ENCODE measurements around the gene CAMK2B. TPM values are rescaled to one million over a fixed set of nuclear protein-coding genes. Genes with fewer than 3 reads are reported as not detected.
"Not testable (repeated sequence)": the region's sequence is repeated elsewhere in the genome, so short reads cannot be mapped to it uniquely, and the experiment has no call there.

CAMK2B gene
- total and polyA plus RNA-seq, 2 experiments from 2014 or later: not detected

DNA sequence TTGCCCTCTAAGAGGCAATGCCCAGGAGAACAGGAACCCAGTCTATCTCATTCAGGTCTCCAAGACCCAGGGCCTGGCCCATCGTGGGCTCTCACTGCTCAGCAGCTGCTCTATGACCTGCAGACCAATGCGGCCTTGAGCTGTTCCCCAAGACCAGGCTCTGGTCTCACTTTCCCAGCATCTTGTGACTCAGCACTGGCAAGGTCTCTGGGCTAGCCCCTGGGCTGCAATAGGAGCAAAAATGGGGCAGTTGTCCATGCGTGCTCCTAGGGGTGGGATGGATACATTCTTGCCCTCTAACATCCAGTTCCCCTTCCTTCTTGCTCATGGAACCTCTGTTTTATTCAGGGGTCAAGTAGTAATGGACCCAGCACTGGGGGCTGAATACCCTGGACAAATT, 149.7 kb downstream of the CAMK2B start:
- Histone ChIP-seq H3K27ac (ENCODE audit: low read depth) (no peak overlapping the region), H3K4me3 (no peak overlapping the region), H2AFZ (no peak overlapping the region), H3K9me2 (ENCODE audit: insufficient read depth) (no peaks in the 10 kb centered on the region), H3K79me2 (replicated peaks; ENCODE audit: insufficient read depth) (no peaks in the 10 kb centered on the region), H3F3A (replicated peaks; ENCODE audit: low read depth) (no peaks in the 10 kb centered on the region), H3K36me3 (ENCODE audit: insufficient read depth) (no peaks in the 10 kb centered on the region), H4K20me1 (replicated peaks; ENCODE audit: insufficient read depth) (no peaks in the 10 kb centered on the region), H3K27me3 (ENCODE audit: insufficient read depth) (no peaks in the 10 kb centered on the region), H3K4me2 (no peak overlapping the region), H3K4me1 (ENCODE audit: insufficient read depth) (no peaks in the 10 kb centered on the region)
- ATAC-seq (no peak), DNase-seq (ENCODE audit: low spot score) (no peak)
- H3K9me3 Mint-ChIP-seq: no peaks in the 10 kb centered on the region
- TF ChIP-seq CREB1 (CRISPR knock-in tag; IDR thresholded peaks at IDR 0.05; ENCODE audit: low read depth) (no peak), POLR2AphosphoS5 (IDR thresholded peaks at IDR 0.05; ENCODE audit: low read depth) (no peak), NANOG (IDR thresholded peaks at IDR 0.05; ENCODE audit: borderline replicate concordance) (no peak), ZNF114 (CRISPR knock-in tag; IDR thresholded peaks at IDR 0.05) (no peak), CTCF (conservative IDR thresholded peaks at IDR 0.05; ENCODE audit: low read depth in 2 of 2) (no peak), STAT1 (IDR thresholded peaks at IDR 0.05; ENCODE audit: unreplicated experiment) (no peak), EZH2phosphoT487 (IDR thresholded peaks at IDR 0.05; ENCODE audit: unreplicated experiment) (no peak), ZNF462 (CRISPR knock-in tag; IDR thresholded peaks at IDR 0.05) (no peak), ZNF331 (CRISPR knock-in tag; IDR thresholded peaks at IDR 0.05; ENCODE audit: low read depth) (no peak), REST (IDR thresholded peaks at IDR 0.05; ENCODE audit: unreplicated experiment) (no peak), JUNB (IDR thresholded peaks at IDR 0.05; ENCODE audit: unreplicated experiment) (no peak), ETS1 (IDR thresholded peaks at IDR 0.05) (no peak)
- H3K36me3 Mint-ChIP-seq (ENCODE audit: low read depth): no peaks in the 10 kb centered on the region
- H3K4me1 Mint-ChIP-seq: peaks cover 7% of the 10 kb centered on the region; the same call in 2 of the 3 replicates
- H3K27ac Mint-ChIP-seq: no peak overlapping the region
- no peak overlapping the region for H3K4me3 Mint-ChIP-seq
- H3K27me3 Mint-ChIP-seq (ENCODE audit: insufficient read depth, low read depth, poor library complexity): peaks cover 8% of the 10 kb centered on the region

- not testable (repeated sequence) for H3K4me3 Mint-ChIP-seq; H3K79me2 ChIP-seq (replicated peaks; ENCODE audit: insufficient read depth); H3K27ac ChIP-seq (ENCODE audit: low read depth); H4K20me1 ChIP-seq (replicated peaks; ENCODE audit: insufficient read depth); H3K9me2 ChIP-seq (ENCODE audit: insufficient read depth); H3F3A ChIP-seq (replicated peaks; ENCODE audit: low read depth); H3K9me3 Mint-ChIP-seq; H2AFZ ChIP-seq; ATAC-seq; H3K27me3 ChIP-seq (ENCODE audit: insufficient read depth); H3K4me3 ChIP-seq; H3K36me3 ChIP-seq (ENCODE audit: insufficient read depth); H3K4me2 ChIP-seq; H3K36me3 Mint-ChIP-seq (ENCODE audit: low read depth); H3K4me1 Mint-ChIP-seq; H3K27me3 Mint-ChIP-seq (ENCODE audit: insufficient read depth, low read depth, poor library complexity); DNase-seq (ENCODE audit: low spot score); H3K4me1 ChIP-seq (ENCODE audit: insufficient read depth); H3K27ac Mint-ChIP-seq
Measured at GRCh38 chr7:44174694-44174948, 150.8 kb downstream of the CAMK2B start.

Data from GM23338 (cell line).